ENCODE results near the gene MYD88.

- TF ChIP-seq CTCF (IDR thresholded peaks at IDR 0.05; ENCODE audit: insufficient read depth, low read depth, low read length) (no peak), EZH2 (IDR thresholded peaks at IDR 0.05; ENCODE audit: insufficient read depth, low read length) (no peak)
Measured at GRCh38 chr3:38139191-38139590, 730 bp downstream of the MYD88 start.

Data from astrocyte (in vitro differentiated cells and primary cell).